ENCODE data around the gene CARS1. TPM values are rescaled to one million over a fixed set of nuclear protein-coding genes. Genes with fewer than 3 reads are reported as not detected.

CARS1 gene
- total RNA-seq, 4 donors from 2014 or later, result 29.3 to 50.4 (median 36.4) TPM

DNA sequence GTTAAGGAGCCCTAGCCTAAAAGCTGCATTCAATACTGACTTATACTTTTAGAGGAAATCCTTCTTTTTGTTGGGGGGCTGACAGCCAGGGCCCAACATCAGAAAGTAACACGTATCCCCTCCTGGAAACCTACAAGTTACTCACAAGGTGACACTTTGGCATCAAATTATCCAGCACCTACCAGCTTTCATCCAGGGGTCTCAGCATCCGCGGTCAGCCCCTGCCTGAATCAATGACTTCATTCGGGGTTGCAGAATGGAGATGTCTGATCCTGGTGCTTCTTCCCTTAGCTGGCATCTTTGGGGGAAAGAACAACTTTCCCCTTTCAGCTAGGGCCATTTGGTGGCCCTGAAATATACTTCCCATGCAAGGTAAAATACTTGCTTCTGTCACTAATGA, 59.8 kb downstream of the CARS1 start:
- DNase-seq (ENCODE audit: low spot score in 2 of 2), result no peak

GRCh38 chr11:2996976-2997375, 60.2 kb downstream of the CARS1 start:
- Histone ChIP-seq H3K9me3 (no peaks in the 10 kb centered on the region), H3K27ac (no peak overlapping the region), H3K36me3 (peaks cover 0 to 28% (median 0%) of the 10 kb centered on the region in 3 donors), H3K4me1 (peaks cover 0 to 31% (median 19%) of the 10 kb centered on the region in 4 donors), H3K27me3 (no peaks in the 10 kb centered on the region), H3K4me3 (no peak overlapping the region)
- TF ChIP-seq EP300 (IDR thresholded peaks at IDR 0.05) (no peak), POLR2A (IDR thresholded peaks at IDR 0.05) (no peak), CTCF (IDR thresholded peaks at IDR 0.05) (no peak)
- 79 to 93% methylated on average over 6 of the region's 6 CpGs for WGBS, 2 donors
- no peak for DNase-seq (ENCODE audit: low spot score in 2 of 2)

More for the DNA sequence above, 59.8 kb downstream of the CARS1 start:
- WGBS, 2 donors, result 89 to 91% methylated on average over 4 of the region's 4 CpGs
- no peak overlapping the region for H3K4me3 ChIP-seq
- TF ChIP-seq CTCF (IDR thresholded peaks at IDR 0.05), result no peak
- peaks cover 0 to 35% (median 21%) of the 10 kb centered on the region in 4 donors for H3K4me1 ChIP-seq
- H3K27me3 ChIP-seq, result no peaks in the 10 kb centered on the region
- H3K27ac ChIP-seq, result no peak overlapping the region
- peaks cover 0 to 32% (median 2%) of the 10 kb centered on the region in 3 donors for H3K36me3 ChIP-seq
- H3K9me3 ChIP-seq, result no peaks in the 10 kb centered on the region

GRCh38 chr11:2995893-2996554, 61.2 kb downstream of the CARS1 start:
- H3K4me3 ChIP-seq, result no peak overlapping the region
- WGBS, 2 donors, result 75 to 82% methylated on average over 8 to 14 of the region's 14 CpGs
- peaks cover 0 to 25% (median 12%) of the 10 kb centered on the region in 4 donors for H3K4me1 ChIP-seq
- DNase-seq (ENCODE audit: low spot score in 2 of 2), result no peak
- no peaks in the 10 kb centered on the region for H3K9me3 ChIP-seq
- TF ChIP-seq EP300 (IDR thresholded peaks at IDR 0.05), result no peak
- TF ChIP-seq CTCF (IDR thresholded peaks at IDR 0.05), result no peak
- no peaks in the 10 kb centered on the region for H3K27me3 ChIP-seq
- H3K36me3 ChIP-seq, result peaks cover 0 to 18% (median 0%) of the 10 kb centered on the region in 3 donors
- H3K27ac ChIP-seq, result no peak overlapping the region

DNA sequence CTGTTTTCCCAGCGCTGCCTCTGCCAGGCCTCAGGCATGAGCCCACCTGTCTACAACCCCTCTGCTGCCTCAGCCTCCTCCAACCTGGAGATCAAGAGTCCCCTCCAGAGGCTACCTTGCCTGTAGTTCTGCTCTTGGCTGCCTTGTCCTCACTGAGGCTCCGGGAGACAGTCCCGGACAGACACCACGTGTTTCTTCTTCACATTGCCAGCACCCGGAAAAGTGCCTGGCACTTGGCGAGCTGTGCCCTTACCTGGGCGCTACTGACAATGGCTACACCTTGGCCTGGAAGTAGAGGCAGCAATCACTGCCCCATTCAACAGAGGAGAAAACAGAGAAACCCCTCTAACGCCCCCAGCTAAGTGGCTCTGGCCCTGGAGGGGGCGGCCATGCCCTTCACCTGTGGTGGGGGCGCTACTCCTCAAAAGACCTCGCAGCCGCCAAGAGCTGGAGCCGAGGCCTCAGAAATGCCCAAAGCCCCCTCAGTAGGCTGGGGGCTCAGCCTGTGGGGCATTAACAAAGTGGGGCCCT, 62.1 kb downstream of the CARS1 start:
- Histone ChIP-seq H3K4me3 (no peak overlapping the region), H3K9me3 (no peaks in the 10 kb centered on the region), H3K36me3 (peaks cover 0 to 9% (median 0%) of the 10 kb centered on the region in 3 donors), H3K27me3 (no peaks in the 10 kb centered on the region), H3K4me1 (peaks cover 0 to 26% (median 16%) of the 10 kb centered on the region in 4 donors), H3K27ac (no peak overlapping the region)
- DNase-seq (ENCODE audit: low spot score in 2 of 2), result no peak
- WGBS, 2 donors, result 82 to 90% methylated on average over 10 to 13 of the region's 13 CpGs
- TF ChIP-seq POLR2A (IDR thresholded peaks at IDR 0.05) (no peak), EP300 (IDR thresholded peaks at IDR 0.05) (no peak), CTCF (IDR thresholded peaks at IDR 0.05) (no peak)

DNA sequence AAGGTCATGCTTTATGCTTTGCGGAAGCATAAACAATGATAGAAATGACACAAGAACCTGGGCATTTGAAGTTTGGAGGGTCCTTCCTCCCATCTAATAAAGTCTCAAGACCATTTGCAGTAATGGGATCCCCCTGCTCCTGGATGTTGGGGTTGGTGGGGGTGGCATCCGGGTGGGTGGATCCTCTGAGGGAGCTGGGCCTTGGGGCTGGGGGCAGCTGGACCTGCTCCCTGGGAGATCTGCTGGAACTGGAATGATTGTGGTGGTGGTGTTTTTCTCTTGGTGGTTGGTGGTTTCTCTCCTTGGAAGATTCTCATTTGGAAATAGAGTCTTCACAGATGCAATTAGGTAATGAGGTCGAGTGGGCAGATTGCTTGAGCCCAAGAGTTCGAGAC, 62.9 kb downstream of the CARS1 start:
- Histone ChIP-seq H3K4me1 (peaks cover 0 to 28% (median 23%) of the 10 kb centered on the region in 4 donors), H3K27ac (no peak overlapping the region), H3K36me3 (peaks cover 0 to 1% (median 0%) of the 10 kb centered on the region in 3 donors), H3K9me3 (no peaks in the 10 kb centered on the region), H3K27me3 (no peaks in the 10 kb centered on the region), H3K4me3 (no peak overlapping the region)
- TF ChIP-seq EP300 (IDR thresholded peaks at IDR 0.05) (no peak), POLR2A (IDR thresholded peaks at IDR 0.05) (no peak), CTCF (IDR thresholded peaks at IDR 0.05) (no peak)
- DNase-seq (ENCODE audit: low spot score in 2 of 2), result no peak
- 86 to 94% methylated on average over 4 of the region's 4 CpGs for WGBS, 2 donors

All from tibial nerve (tissue), 4 donors.